ENCODE measurements around the gene ZFR. TPM values are rescaled to one million over a fixed set of nuclear protein-coding genes. Genes with fewer than 3 reads are reported as not detected.
"Not testable (repeated sequence)": the region's sequence is repeated elsewhere in the genome, so short reads cannot be mapped to it uniquely, and the experiment has no call there.

The ZFR gene
- total RNA-seq, 1 experiment from 2014 or later, result 109 TPM

GRCh38 chr5:32369032-32369431 lies 75.5 kb downstream of the ZFR start:
- ChIA-PET CTCF (no interaction called here), POLR2A (no interaction called here)
- no peaks in the 10 kb centered on the region for H3K27me3 Mint-ChIP-seq (ENCODE audit: insufficient read depth, unreplicated experiment)
- H3K4me1 Mint-ChIP-seq (ENCODE audit: insufficient read depth, unreplicated experiment), result peaks cover 12% of the 10 kb centered on the region
- intact Hi-C loops (cut with micrococcal nuclease), result no loop called here
- H3K4me3 Mint-ChIP-seq (ENCODE audit: unreplicated experiment), result no peak overlapping the region
- BruUV-seq (replicated peaks), result no TSS peak
- H3K9me3 Mint-ChIP-seq (ENCODE audit: unreplicated experiment), result no peaks in the 10 kb centered on the region
- no peak overlapping the region for H3K27ac Mint-ChIP-seq (ENCODE audit: low read depth, unreplicated experiment)
- no peak for DNase-seq (ENCODE audit: unreplicated experiment)
- no peak for TF ChIP-seq CTCF (IDR thresholded peaks at IDR 0.05; ENCODE audit: unreplicated experiment)
- peaks cover 55% of the 10 kb centered on the region for H3K36me3 Mint-ChIP-seq (ENCODE audit: insufficient read depth, unreplicated experiment)

GRCh38 chr5:32367271-32367670 lies 77.3 kb downstream of the ZFR start:
- peaks cover 56% of the 10 kb centered on the region for H3K36me3 Mint-ChIP-seq (ENCODE audit: insufficient read depth, unreplicated experiment)

GRCh38 chr5:32365623-32366022 lies 78.9 kb downstream of the ZFR start:
- peaks cover 58% of the 10 kb centered on the region for H3K36me3 Mint-ChIP-seq (ENCODE audit: insufficient read depth, unreplicated experiment)
- no peak overlapping the region for H3K27ac Mint-ChIP-seq (ENCODE audit: low read depth, unreplicated experiment)
- POLR2A ChIA-PET, result interaction anchor here (0.8 kb wide), 1 partner anchor 19 kb away, joined by 4 read pairs; no protein-coding TSS in a partner anchor
- intact Hi-C loops (cut with micrococcal nuclease), result no loop called here
- CTCF ChIA-PET, result interaction anchor here (0.6 to 1.9 kb wide), 2 partner anchors 134 to 201 kb away, joined by 3 to 5 read pairs; no protein-coding TSS in a partner anchor
- H3K27me3 Mint-ChIP-seq (ENCODE audit: insufficient read depth, unreplicated experiment), result no peaks in the 10 kb centered on the region
- no peak for TF ChIP-seq CTCF (IDR thresholded peaks at IDR 0.05; ENCODE audit: unreplicated experiment)
- no TSS peak for BruUV-seq (replicated peaks)
- no peaks in the 10 kb centered on the region for H3K9me3 Mint-ChIP-seq (ENCODE audit: unreplicated experiment)
- no peak overlapping the region for H3K4me3 Mint-ChIP-seq (ENCODE audit: unreplicated experiment)
- no peak for DNase-seq (ENCODE audit: unreplicated experiment)
- no peaks in the 10 kb centered on the region for H3K4me1 Mint-ChIP-seq (ENCODE audit: insufficient read depth, unreplicated experiment)

More at GRCh38 chr5:32367271-32367670, 77.3 kb downstream of the ZFR start:
- H3K4me3 Mint-ChIP-seq (ENCODE audit: unreplicated experiment); BruUV-seq (replicated peaks); H3K27ac Mint-ChIP-seq (ENCODE audit: low read depth, unreplicated experiment); H3K9me3 Mint-ChIP-seq (ENCODE audit: unreplicated experiment); H3K27me3 Mint-ChIP-seq (ENCODE audit: insufficient read depth, unreplicated experiment); intact Hi-C loops (cut with micrococcal nuclease); DNase-seq (ENCODE audit: unreplicated experiment): not testable (repeated sequence)
- H3K4me1 Mint-ChIP-seq (ENCODE audit: insufficient read depth, unreplicated experiment), result peaks cover 12% of the 10 kb centered on the region
- POLR2A ChIA-PET, result interaction anchor here (0.7 to 1.1 kb wide), 4 partner anchors 11 to 192 kb away, joined by 3 to 4 read pairs (median 3); no protein-coding TSS in a partner anchor
- CTCF ChIA-PET, result interaction anchor here (0.6 to 1.1 kb wide), 3 partner anchors 16 to 904 kb away, joined by 3 to 4 read pairs (median 3); no protein-coding TSS in a partner anchor

- CTCF ChIA-PET, result no interaction called here
- no TSS peak for BruUV-seq (replicated peaks)
- Mint-ChIP-seq H3K36me3 (ENCODE audit: insufficient read depth, unreplicated experiment) (peaks cover 66% of the 10 kb centered on the region), H3K4me3 (ENCODE audit: unreplicated experiment) (no peak overlapping the region), H3K9me3 (ENCODE audit: unreplicated experiment) (no peaks in the 10 kb centered on the region), H3K27me3 (ENCODE audit: insufficient read depth, unreplicated experiment) (no peaks in the 10 kb centered on the region), H3K27ac (ENCODE audit: low read depth, unreplicated experiment) (no peak overlapping the region), H3K4me1 (ENCODE audit: insufficient read depth, unreplicated experiment) (no peaks in the 10 kb centered on the region)
- no peak for DNase-seq (ENCODE audit: unreplicated experiment)
- TF ChIP-seq CTCF (IDR thresholded peaks at IDR 0.05; ENCODE audit: unreplicated experiment), result no peak
- POLR2A ChIA-PET, result no interaction called here
- intact Hi-C loops (cut with micrococcal nuclease), result no loop called here
Observed at GRCh38 chr5:32363030-32363429, 81.5 kb downstream of the ZFR start.

GRCh38 chr5:32362527-32362926 lies 82.0 kb downstream of the ZFR start:
- Mint-ChIP-seq H3K36me3 (ENCODE audit: insufficient read depth, unreplicated experiment) (peaks cover 66% of the 10 kb centered on the region), H3K27me3 (ENCODE audit: insufficient read depth, unreplicated experiment) (no peaks in the 10 kb centered on the region), H3K4me1 (ENCODE audit: insufficient read depth, unreplicated experiment) (no peaks in the 10 kb centered on the region), H3K9me3 (ENCODE audit: unreplicated experiment) (no peaks in the 10 kb centered on the region), H3K27ac (ENCODE audit: low read depth, unreplicated experiment) (no peak overlapping the region), H3K4me3 (ENCODE audit: unreplicated experiment) (no peak overlapping the region)
- POLR2A ChIA-PET, result no interaction called here
- intact Hi-C loops (cut with micrococcal nuclease), result no loop called here
- no TSS peak for BruUV-seq (replicated peaks)
- CTCF ChIA-PET, result no interaction called here
- no peak for DNase-seq (ENCODE audit: unreplicated experiment)
- no peak for TF ChIP-seq CTCF (IDR thresholded peaks at IDR 0.05; ENCODE audit: unreplicated experiment)

Data from MCF 10A (cell line).